CD1c-positive myeloid dendritic cell (primary cell): Measurements from ENCODE around the gene CCDC40.

Source experiments
- DNase-seq: peaks from one replicate; pipeline ENCODE4 v3.0.0-alpha.2; 2016; ENCODE audit errors: extremely low spot score

Gene CCDC40

GRCh38 chr17:80000981-80001775 lies 35.3 kb upstream of the CCDC40 start:
- DNase-seq = no peak

- no peak for DNase-seq
These were observed 34.3 kb upstream of the CCDC40 start for GRCh38 chr17:80002070-80002641.

GRCh38 chr17:80002690-80003490 lies 33.6 kb upstream of the CCDC40 start:
- DNase-seq = no peak

- no peak for DNase-seq
These were observed 32.5 kb upstream of the CCDC40 start for GRCh38 chr17:80003969-80004368.

GRCh38 chr17:80005360-80006338 lies 30.8 kb upstream of the CCDC40 start:
- peak; percentile 63 for DNase-seq

- DNase-seq = no peak
These were observed 30.1 kb upstream of the CCDC40 start for GRCh38 chr17:80006339-80006720.

GRCh38 chr17:80006811-80007752 lies 29.4 kb upstream of the CCDC40 start:
- no peak for DNase-seq

GRCh38 chr17:80007939-80008338 lies 28.5 kb upstream of the CCDC40 start:
- no peak for DNase-seq

- DNase-seq = peak; percentile 79
These were observed 28.0 kb upstream of the CCDC40 start for GRCh38 chr17:80008383-80008840.

GRCh38 chr17:80008848-80009247 lies 27.6 kb upstream of the CCDC40 start:
- no peak for DNase-seq

GRCh38 chr17:80009391-80010282 lies 26.8 kb upstream of the CCDC40 start:
- DNase-seq = no peak

- no peak for DNase-seq
These were observed 26.1 kb upstream of the CCDC40 start for GRCh38 chr17:80010283-80010858.

- no peak for DNase-seq
These were observed 24.4 kb upstream of the CCDC40 start for GRCh38 chr17:80011989-80012555.

GRCh38 chr17:80012765-80013741 lies 23.4 kb upstream of the CCDC40 start:
- DNase-seq = no peak

- DNase-seq = no peak
These were observed 19.0 kb upstream of the CCDC40 start for GRCh38 chr17:80017226-80018010.

- no peak for DNase-seq
These were observed 17.4 kb upstream of the CCDC40 start for GRCh38 chr17:80018917-80019651.
